OCI-LY3 (cell line): ENCODE results near the gene AP1S3.

Source experiments
- H2AFZ ChIP-seq: fragments of 200-600, 300-600 bp; shearing (Covaris generic); 2 replicates; pipeline ENCODE4 v1.6.0; 2014; ENCODE audit warnings: antibody characterized with exemption, low read depth, low read length
- H3K27ac ChIP-seq: fragments of 200-600, 300-600 bp; sonication (generic); 2 replicates; pipeline ENCODE4 v1.5.1; 2014; ENCODE audit warnings: mild to moderate bottlenecking, low read length, moderate library complexity, mixed read lengths
- H3K27me3 ChIP-seq: fragments of 200-600, 300-600 bp; sonication (generic); 2 replicates; pipeline ENCODE4 v1.6.1; 2014; ENCODE audit warnings: low read depth, low read length, mixed read lengths
- H3K36me3 ChIP-seq: fragments of 200-600, 300-600 bp; sonication (generic); replicated peaks from 2 replicates; pipeline ENCODE3; 2014; ENCODE audit warnings: low read depth, low read length, mixed read lengths
- H3K4me1 ChIP-seq: fragments of 300-600, 200-600 bp; sonication (generic); 2 replicates; pipeline ENCODE4 v1.6.1; 2014; ENCODE audit warnings: low read length, mixed read lengths
- H3K4me2 ChIP-seq: fragments of 200-600, 300-600 bp; sonication (generic); 2 replicates; pipeline ENCODE4 v1.6.1; 2014; ENCODE audit warnings: low read length, mixed read lengths
- H3K4me3 ChIP-seq: fragments of 300-600, 200-600 bp; sonication (generic); 2 replicates; pipeline ENCODE4 v1.5.1; 2014; ENCODE audit warnings: antibody characterized with exemption, mild to moderate bottlenecking, low read length, moderate library complexity
- H3K79me2 ChIP-seq: fragments of 300-600, 200-600 bp; shearing (Covaris generic); 2 replicates; pipeline ENCODE4 v1.6.1; 2014; ENCODE audit warnings: mild to moderate bottlenecking, low read length, mixed read lengths
- H3K9ac ChIP-seq: fragments of 300-600, 200-600 bp; shearing (Covaris generic); 2 replicates; pipeline ENCODE4 v1.6.0; 2014; ENCODE audit warnings: mild to moderate bottlenecking, low read length, moderate library complexity
- H3K9me3 ChIP-seq: fragments of 200-600, 300-600 bp; shearing (Covaris generic); 2 replicates; pipeline ENCODE4 v1.6.1; 2014; ENCODE audit warnings: low read length, mixed read lengths; ENCODE audit not compliant: insufficient read depth
- H4K20me1 ChIP-seq: fragments of 200-600, 300-600 bp; sonication (generic); 2 replicates; pipeline ENCODE4 v1.6.1; 2016; ENCODE audit warnings: low read length, mixed read lengths; ENCODE audit not compliant: insufficient read depth
- EZH2phosphoT487 ChIP-seq: fragments of 200-600 bp; shearing (Covaris generic); IDR thresholded peaks from 2 replicates; pipeline ENCODE4 v1.6.1; 2018; ENCODE audit warnings: antibody characterized with exemption, mixed run types, low read depth
- TF ChIP-seq, protein P1 (sequence below): fragments of 200-600, 300-600 bp; sonication (generic); IDR thresholded peaks from 2 replicates; pipeline ENCODE4 v1.5.1; 2014; ENCODE audit warnings: antibody characterized with exemption, low read length, low read depth

The AP1S3 gene

DNA sequence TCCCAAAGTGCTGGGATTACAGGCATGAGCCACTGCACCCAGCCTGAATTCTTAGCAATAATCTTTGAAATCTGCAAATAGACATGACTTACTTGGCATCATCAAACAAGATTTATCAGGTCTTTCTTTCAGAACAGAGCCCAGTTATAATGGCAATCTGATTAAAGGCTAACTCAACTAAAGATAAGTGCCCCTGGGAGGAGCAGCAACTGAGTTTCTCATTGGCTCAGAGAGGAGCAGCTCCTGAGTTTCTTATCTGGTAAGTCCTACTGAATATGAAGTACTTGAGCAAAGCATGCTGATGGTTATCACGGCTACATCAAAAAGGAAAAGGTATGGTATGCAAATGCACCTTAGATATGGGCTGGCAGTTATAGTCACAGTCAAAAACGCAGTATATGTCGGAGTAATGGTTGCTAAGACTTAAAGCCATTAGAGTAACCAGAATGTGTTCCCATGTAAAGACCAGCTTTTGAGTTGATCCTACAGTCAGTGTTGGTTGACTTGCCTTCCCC lies 15.0 kb upstream of the AP1S3 start:
- peaks cover 4% of the 10 kb centered on the region for H3K36me3 ChIP-seq
- H3K79me2 ChIP-seq = no peaks in the 10 kb centered on the region
- H3K9ac ChIP-seq = no peak overlapping the region
- peaks cover 3% of the 10 kb centered on the region; the same call in 1 of the 2 replicates for H3K4me1 ChIP-seq
- H4K20me1 ChIP-seq = no peaks in the 10 kb centered on the region
- no peaks in the 10 kb centered on the region for H3K9me3 ChIP-seq
- H3K27ac ChIP-seq = no peak overlapping the region
- H2AFZ ChIP-seq = no peak overlapping the region
- TF ChIP-seq, protein P1, sequence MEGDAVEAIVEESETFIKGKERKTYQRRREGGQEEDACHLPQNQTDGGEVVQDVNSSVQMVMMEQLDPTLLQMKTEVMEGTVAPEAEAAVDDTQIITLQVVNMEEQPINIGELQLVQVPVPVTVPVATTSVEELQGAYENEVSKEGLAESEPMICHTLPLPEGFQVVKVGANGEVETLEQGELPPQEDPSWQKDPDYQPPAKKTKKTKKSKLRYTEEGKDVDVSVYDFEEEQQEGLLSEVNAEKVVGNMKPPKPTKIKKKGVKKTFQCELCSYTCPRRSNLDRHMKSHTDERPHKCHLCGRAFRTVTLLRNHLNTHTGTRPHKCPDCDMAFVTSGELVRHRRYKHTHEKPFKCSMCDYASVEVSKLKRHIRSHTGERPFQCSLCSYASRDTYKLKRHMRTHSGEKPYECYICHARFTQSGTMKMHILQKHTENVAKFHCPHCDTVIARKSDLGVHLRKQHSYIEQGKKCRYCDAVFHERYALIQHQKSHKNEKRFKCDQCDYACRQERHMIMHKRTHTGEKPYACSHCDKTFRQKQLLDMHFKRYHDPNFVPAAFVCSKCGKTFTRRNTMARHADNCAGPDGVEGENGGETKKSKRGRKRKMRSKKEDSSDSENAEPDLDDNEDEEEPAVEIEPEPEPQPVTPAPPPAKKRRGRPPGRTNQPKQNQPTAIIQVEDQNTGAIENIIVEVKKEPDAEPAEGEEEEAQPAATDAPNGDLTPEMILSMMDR = no peak
- no peak for TF ChIP-seq EZH2phosphoT487
- H3K4me2 ChIP-seq = no peak overlapping the region
- no peaks in the 10 kb centered on the region for H3K27me3 ChIP-seq
- H3K4me3 ChIP-seq = no peak overlapping the region

DNA sequence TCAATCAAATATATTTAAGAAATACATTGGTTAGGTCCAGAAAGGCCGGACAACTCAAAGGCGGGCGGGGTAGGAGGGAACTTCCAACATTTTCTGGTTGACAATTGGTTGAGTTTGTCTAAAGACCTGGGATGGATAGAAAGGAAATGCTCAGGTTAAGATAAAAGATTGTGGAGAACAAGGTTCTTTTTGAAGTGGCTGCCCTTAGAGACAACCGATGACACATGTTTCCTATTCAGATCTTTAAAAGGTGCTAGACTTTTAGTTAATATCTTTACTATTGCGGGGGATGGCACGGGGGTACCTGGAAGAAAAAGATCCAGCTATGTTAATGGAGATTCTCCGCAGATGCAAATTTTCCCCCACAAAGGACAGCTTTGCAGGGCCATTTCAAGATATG lies 10.0 kb upstream of the AP1S3 start:
- Histone ChIP-seq H3K4me2 (no peak overlapping the region), H3K79me2 (no peaks in the 10 kb centered on the region), H3K27me3 (no peaks in the 10 kb centered on the region), H3K4me3 (no peak overlapping the region), H3K27ac (no peak overlapping the region), H4K20me1 (no peaks in the 10 kb centered on the region), H3K9ac (no peak overlapping the region), H3K36me3 (peaks cover 4% of the 10 kb centered on the region), H2AFZ (no peak overlapping the region), H3K4me1 (no peaks in the 10 kb centered on the region), H3K9me3 (no peaks in the 10 kb centered on the region)
- no peak for TF ChIP-seq EZH2phosphoT487
- TF ChIP-seq, protein P1 = no peak

DNA sequence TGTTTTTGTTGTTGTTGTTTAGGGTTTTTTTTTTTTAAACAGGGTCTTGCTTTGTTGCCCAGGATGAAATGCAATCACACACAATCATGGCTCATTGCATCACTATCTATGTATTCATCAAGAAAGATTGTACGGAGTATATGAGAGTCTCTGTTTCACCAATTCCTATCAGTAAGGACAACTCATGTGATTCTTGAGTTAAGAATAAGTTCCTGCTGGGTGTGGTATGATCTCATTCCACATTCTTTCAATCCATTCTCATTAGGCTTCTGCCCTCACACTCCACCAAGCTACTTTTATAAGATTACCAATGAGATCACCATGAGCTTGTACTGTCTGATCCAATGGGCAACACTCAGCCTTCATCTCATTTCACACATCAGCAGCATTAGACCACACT lies 9.1 kb upstream of the AP1S3 start:
- H3K4me3 ChIP-seq = no peak overlapping the region
- TF ChIP-seq, protein P1 = no peak
- no peak for TF ChIP-seq EZH2phosphoT487
- H3K9me3 ChIP-seq = no peaks in the 10 kb centered on the region
- H2AFZ ChIP-seq = no peak overlapping the region
- no peaks in the 10 kb centered on the region for H3K79me2 ChIP-seq
- no peak overlapping the region for H3K4me2 ChIP-seq
- no peaks in the 10 kb centered on the region for H3K4me1 ChIP-seq
- no peak overlapping the region for H3K9ac ChIP-seq
- H4K20me1 ChIP-seq = no peaks in the 10 kb centered on the region
- no peaks in the 10 kb centered on the region for H3K27me3 ChIP-seq
- no peak overlapping the region for H3K27ac ChIP-seq
- H3K36me3 ChIP-seq = peaks cover 4% of the 10 kb centered on the region

DNA sequence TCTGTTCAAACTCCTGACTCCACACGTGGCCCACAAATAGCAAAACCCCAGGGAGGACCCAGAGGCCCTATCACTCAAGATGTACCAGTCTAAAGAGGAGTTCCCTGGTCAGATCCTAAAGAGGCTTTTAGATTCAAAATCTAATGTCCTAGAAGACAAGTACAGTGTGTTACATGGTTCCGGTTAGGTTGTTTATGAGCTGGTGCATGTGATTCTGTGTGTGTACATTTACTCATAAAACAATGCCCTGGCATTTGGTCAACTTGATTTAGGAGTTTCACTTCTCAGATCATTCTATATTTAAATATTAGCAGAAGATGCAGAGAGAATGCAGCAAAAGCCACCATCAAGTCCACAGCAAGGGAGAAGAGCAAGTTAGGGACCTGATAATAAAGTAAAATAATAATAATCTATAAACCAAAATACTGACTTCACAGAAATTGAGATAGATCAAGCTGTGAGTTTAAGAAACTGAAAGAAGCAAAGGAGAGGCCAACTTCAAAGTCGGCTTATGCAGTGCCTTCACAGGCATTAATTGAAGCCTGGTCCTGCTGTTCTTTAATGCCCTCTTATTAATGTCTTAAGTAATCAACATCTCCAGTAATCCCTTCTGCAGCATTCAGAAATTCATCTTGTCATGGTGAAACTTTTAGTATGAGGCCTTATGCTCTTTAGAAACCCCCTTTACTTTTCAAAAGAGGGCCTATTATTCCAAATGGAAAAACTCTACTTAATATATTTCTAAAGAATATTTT lies 4.2 kb upstream of the AP1S3 start:
- peaks cover 4% of the 10 kb centered on the region; the same call in 1 of the 2 replicates for H3K79me2 ChIP-seq
- TF ChIP-seq, protein P1 = no peak
- no peak for TF ChIP-seq EZH2phosphoT487
- no peaks in the 10 kb centered on the region for H3K4me1 ChIP-seq
- H2AFZ ChIP-seq = no peak overlapping the region
- no peaks in the 10 kb centered on the region for H4K20me1 ChIP-seq
- no peak overlapping the region for H3K4me3 ChIP-seq
- no peak overlapping the region for H3K27ac ChIP-seq
- H3K9ac ChIP-seq = no peak overlapping the region
- no peak overlapping the region for H3K4me2 ChIP-seq
- no peaks in the 10 kb centered on the region for H3K27me3 ChIP-seq
- no peaks in the 10 kb centered on the region for H3K9me3 ChIP-seq
- H3K36me3 ChIP-seq = no peaks in the 10 kb centered on the region
